Measurements from ENCODE around the gene CCDC18. TPM values are rescaled to one million over a fixed set of nuclear protein-coding genes. Genes with fewer than 3 reads are reported as not detected.

CCDC18 gene
- total RNA-seq, 3 donors from 2014 or later (not counting 1 experiment from before 2014, with no cell fraction given), result 11.7 to 17.2 (median 14.4) TPM

GRCh38 chr1:93190432-93190831, 9.9 kb downstream of the CCDC18 start:
- peaks cover 2% of the 10 kb centered on the region for H3K36me3 ChIP-seq (ENCODE audit: control insufficient read depth, insufficient read depth, low read length)
- H3K27me3 ChIP-seq (ENCODE audit: control insufficient read depth, insufficient read depth, low read length), result no peaks in the 10 kb centered on the region
- Mint-ChIP-seq H3K27ac (no peak overlapping the region), H3K27me3 (ENCODE audit: low read depth in 2 of 2) (no peaks in the 10 kb centered on the region), H3K4me3 (no peak overlapping the region), H3K4me1 (peaks cover 14 to 16% of the 10 kb centered on the region in 2 donors), H3K9me3 (no peaks in the 10 kb centered on the region), H3K36me3 (no peaks in the 10 kb centered on the region)
- no peaks in the 10 kb centered on the region for H3K9me3 ChIP-seq (ENCODE audit: control insufficient read depth, insufficient read depth, low read length)
- TF ChIP-seq, protein P1, sequence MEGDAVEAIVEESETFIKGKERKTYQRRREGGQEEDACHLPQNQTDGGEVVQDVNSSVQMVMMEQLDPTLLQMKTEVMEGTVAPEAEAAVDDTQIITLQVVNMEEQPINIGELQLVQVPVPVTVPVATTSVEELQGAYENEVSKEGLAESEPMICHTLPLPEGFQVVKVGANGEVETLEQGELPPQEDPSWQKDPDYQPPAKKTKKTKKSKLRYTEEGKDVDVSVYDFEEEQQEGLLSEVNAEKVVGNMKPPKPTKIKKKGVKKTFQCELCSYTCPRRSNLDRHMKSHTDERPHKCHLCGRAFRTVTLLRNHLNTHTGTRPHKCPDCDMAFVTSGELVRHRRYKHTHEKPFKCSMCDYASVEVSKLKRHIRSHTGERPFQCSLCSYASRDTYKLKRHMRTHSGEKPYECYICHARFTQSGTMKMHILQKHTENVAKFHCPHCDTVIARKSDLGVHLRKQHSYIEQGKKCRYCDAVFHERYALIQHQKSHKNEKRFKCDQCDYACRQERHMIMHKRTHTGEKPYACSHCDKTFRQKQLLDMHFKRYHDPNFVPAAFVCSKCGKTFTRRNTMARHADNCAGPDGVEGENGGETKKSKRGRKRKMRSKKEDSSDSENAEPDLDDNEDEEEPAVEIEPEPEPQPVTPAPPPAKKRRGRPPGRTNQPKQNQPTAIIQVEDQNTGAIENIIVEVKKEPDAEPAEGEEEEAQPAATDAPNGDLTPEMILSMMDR (IDR thresholded peaks at IDR 0.05), result no peak
- WGBS (ENCODE audit: insufficient coverage), result 98% methylated on average over 3 of the region's 3 CpGs
- ATAC-seq, result no peak
- no peak overlapping the region for H3K27ac ChIP-seq (ENCODE audit: low read length)
- peaks cover 4% of the 10 kb centered on the region for H3K4me1 ChIP-seq (ENCODE audit: control insufficient read depth, insufficient read depth, low read length)
- no peak overlapping the region for H3K4me3 ChIP-seq (ENCODE audit: low read length)
- intact Hi-C loops (cut with micrococcal nuclease), result no loop called here
- no peak for DNase-seq

DNA sequence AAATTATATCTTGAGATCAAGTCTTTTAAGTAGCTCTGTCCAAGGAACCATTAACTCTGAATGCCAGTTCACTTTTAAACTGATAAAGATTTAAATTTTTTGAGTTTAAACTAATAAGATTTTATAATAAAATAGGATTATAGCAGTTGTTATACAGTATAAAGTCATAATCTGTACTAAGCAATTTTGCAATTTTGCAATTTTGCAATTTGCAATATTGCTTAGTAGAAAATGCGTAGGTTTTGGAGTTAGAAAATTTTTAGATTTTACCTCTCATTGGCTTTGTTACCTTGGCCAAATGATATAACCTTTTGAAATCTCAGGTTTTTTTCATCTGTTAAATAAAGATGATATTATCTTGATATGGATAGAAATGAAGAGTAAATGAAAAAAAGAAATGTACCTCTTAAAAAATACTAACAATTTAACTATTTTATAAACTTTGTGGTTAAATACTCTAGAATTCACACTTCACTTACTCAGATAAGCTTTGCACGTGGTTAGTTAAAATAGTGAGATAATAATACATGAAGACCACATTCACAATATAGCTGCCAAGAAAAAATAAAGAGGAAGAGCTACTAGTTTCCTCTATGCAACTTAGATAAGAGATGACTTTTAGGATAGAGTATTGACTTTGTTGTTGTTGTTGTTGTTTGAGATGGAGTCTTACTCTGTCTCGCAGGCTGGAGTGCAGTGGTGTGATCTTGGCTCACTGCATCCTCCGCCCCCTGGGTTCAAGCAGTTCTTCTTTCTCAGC, 13.9 kb downstream of the CCDC18 start:
- no peaks in the 10 kb centered on the region for H3K9me3 ChIP-seq (ENCODE audit: control insufficient read depth, insufficient read depth, low read length)
- Mint-ChIP-seq H3K9me3 (no peaks in the 10 kb centered on the region), H3K4me1 (peaks cover 14 to 16% of the 10 kb centered on the region in 2 donors), H3K27me3 (ENCODE audit: low read depth in 2 of 2) (no peaks in the 10 kb centered on the region), H3K27ac (no peak overlapping the region), H3K36me3 (no peaks in the 10 kb centered on the region), H3K4me3 (no peak overlapping the region)
- DNase-seq, result no peak
- H3K4me3 ChIP-seq (ENCODE audit: low read length), result no peak overlapping the region
- intact Hi-C loops (cut with micrococcal nuclease), result no loop called here
- TF ChIP-seq, protein P1 (IDR thresholded peaks at IDR 0.05), result no peak
- no peak overlapping the region for H3K27ac ChIP-seq (ENCODE audit: low read length)
- H3K27me3 ChIP-seq (ENCODE audit: control insufficient read depth, insufficient read depth, low read length), result no peaks in the 10 kb centered on the region
- H3K4me1 ChIP-seq (ENCODE audit: control insufficient read depth, insufficient read depth, low read length), result peaks cover 4% of the 10 kb centered on the region
- WGBS (ENCODE audit: insufficient coverage), result no CpG with 5 or more reads among the region's 4 CpGs
- H3K36me3 ChIP-seq (ENCODE audit: control insufficient read depth, insufficient read depth, low read length), result peaks cover 2% of the 10 kb centered on the region
- peak in 2 of 3 donors; percentile 40 to 41 for ATAC-seq

GRCh38 chr1:93196591-93196990, 16.1 kb downstream of the CCDC18 start:
- Histone ChIP-seq H3K27me3 (ENCODE audit: control insufficient read depth, insufficient read depth, low read length) (no peaks in the 10 kb centered on the region), H3K36me3 (ENCODE audit: control insufficient read depth, insufficient read depth, low read length) (peaks cover 2% of the 10 kb centered on the region), H3K9me3 (ENCODE audit: control insufficient read depth, insufficient read depth, low read length) (no peaks in the 10 kb centered on the region), H3K4me1 (ENCODE audit: control insufficient read depth, insufficient read depth, low read length) (peaks cover 4% of the 10 kb centered on the region), H3K27ac (ENCODE audit: low read length) (no peak overlapping the region), H3K4me3 (ENCODE audit: low read length) (no peak overlapping the region)
- H3K4me1 Mint-ChIP-seq, result peaks cover 7 to 8% of the 10 kb centered on the region in 2 donors
- intact Hi-C loops (cut with micrococcal nuclease), result no loop called here
- DNase-seq (no peak), ATAC-seq (no peak)
- H3K4me3 Mint-ChIP-seq, result no peak overlapping the region
- TF ChIP-seq, protein P1 (IDR thresholded peaks at IDR 0.05), result no peak
- no peaks in the 10 kb centered on the region for H3K9me3 Mint-ChIP-seq
- H3K27ac Mint-ChIP-seq, result no peak overlapping the region
- no peaks in the 10 kb centered on the region for H3K27me3 Mint-ChIP-seq (ENCODE audit: low read depth in 2 of 2)
- no peaks in the 10 kb centered on the region for H3K36me3 Mint-ChIP-seq
- WGBS (ENCODE audit: insufficient coverage), result no CpG with 5 or more reads among the region's 1 CpG

GRCh38 chr1:93199150-93199549, 18.6 kb downstream of the CCDC18 start:
- no peaks in the 10 kb centered on the region for H3K36me3 Mint-ChIP-seq
- Histone ChIP-seq H3K27me3 (ENCODE audit: control insufficient read depth, insufficient read depth, low read length) (no peaks in the 10 kb centered on the region), H3K4me1 (ENCODE audit: control insufficient read depth, insufficient read depth, low read length) (peaks cover 4% of the 10 kb centered on the region), H3K27ac (ENCODE audit: low read length) (no peak overlapping the region), H3K4me3 (ENCODE audit: low read length) (no peak overlapping the region), H3K36me3 (ENCODE audit: control insufficient read depth, insufficient read depth, low read length) (peaks cover 15% of the 10 kb centered on the region), H3K9me3 (ENCODE audit: control insufficient read depth, insufficient read depth, low read length) (no peaks in the 10 kb centered on the region)
- no peaks in the 10 kb centered on the region for H3K9me3 Mint-ChIP-seq
- intact Hi-C loops (cut with micrococcal nuclease), result no loop called here
- no peak for ATAC-seq
- H3K4me3 Mint-ChIP-seq, result no peak overlapping the region
- peaks cover 7 to 8% of the 10 kb centered on the region in 2 donors for H3K4me1 Mint-ChIP-seq
- no peak for DNase-seq
- TF ChIP-seq, protein P1 (IDR thresholded peaks at IDR 0.05), result no peak
- no peaks in the 10 kb centered on the region for H3K27me3 Mint-ChIP-seq (ENCODE audit: low read depth in 2 of 2)
- WGBS (ENCODE audit: insufficient coverage), result 98% methylated on average over 9 of the region's 9 CpGs
- H3K27ac Mint-ChIP-seq, result no peak overlapping the region
